Measurements from ENCODE around the gene ZNF619.

The ZNF619 gene

DNA sequence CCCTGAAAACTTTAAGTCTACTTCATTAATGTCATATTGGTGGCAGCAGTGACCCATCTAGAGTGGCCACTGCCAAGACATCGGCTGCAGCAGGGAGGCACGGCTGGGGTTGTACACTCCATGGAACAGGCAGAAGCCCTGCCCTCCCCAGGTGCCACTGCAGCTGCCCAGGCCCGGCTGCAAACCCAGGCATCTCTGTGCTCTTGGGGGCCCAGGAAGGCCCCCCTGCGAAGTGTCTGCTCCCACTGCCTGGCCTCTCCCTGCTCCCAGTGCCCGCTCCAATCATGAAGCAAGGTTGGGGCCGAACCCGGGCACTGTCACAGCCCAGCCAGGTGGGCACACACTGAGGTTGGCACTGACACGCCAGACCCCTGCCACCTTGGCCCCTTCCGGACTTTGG is 31.9 kb upstream of the ZNF619 start:
- H3K9me3 ChIP-seq (ENCODE audit: insufficient read depth, low read length) = no peaks in the 10 kb centered on the region
- no peaks in the 10 kb centered on the region for H3K36me3 ChIP-seq (ENCODE audit: low read length)
- H3K4me3 ChIP-seq (ENCODE audit: insufficient read depth, low read length, poor library complexity, severe bottlenecking) = no peak overlapping the region
- no peak overlapping the region for H3K4me2 ChIP-seq (ENCODE audit: low read depth, low read length, poor library complexity, severe bottlenecking)
- no peaks in the 10 kb centered on the region for H3F3A ChIP-seq (ENCODE audit: insufficient read depth)
- no peaks in the 10 kb centered on the region for H3K27me3 ChIP-seq (ENCODE audit: low read length)
- H4K20me1 ChIP-seq (ENCODE audit: low read depth, low read length) = no peaks in the 10 kb centered on the region
- H3K79me2 ChIP-seq (ENCODE audit: insufficient read depth, low read length) = no peaks in the 10 kb centered on the region
- no peak overlapping the region for H2AFZ ChIP-seq (ENCODE audit: low read depth, low read length, severe bottlenecking)
- no peaks in the 10 kb centered on the region for H3K9me2 ChIP-seq (replicated peaks; ENCODE audit: insufficient read depth, low read length)
- no peak overlapping the region for H3K27ac ChIP-seq (ENCODE audit: low read depth, low read length)
- TF ChIP-seq, protein P1, sequence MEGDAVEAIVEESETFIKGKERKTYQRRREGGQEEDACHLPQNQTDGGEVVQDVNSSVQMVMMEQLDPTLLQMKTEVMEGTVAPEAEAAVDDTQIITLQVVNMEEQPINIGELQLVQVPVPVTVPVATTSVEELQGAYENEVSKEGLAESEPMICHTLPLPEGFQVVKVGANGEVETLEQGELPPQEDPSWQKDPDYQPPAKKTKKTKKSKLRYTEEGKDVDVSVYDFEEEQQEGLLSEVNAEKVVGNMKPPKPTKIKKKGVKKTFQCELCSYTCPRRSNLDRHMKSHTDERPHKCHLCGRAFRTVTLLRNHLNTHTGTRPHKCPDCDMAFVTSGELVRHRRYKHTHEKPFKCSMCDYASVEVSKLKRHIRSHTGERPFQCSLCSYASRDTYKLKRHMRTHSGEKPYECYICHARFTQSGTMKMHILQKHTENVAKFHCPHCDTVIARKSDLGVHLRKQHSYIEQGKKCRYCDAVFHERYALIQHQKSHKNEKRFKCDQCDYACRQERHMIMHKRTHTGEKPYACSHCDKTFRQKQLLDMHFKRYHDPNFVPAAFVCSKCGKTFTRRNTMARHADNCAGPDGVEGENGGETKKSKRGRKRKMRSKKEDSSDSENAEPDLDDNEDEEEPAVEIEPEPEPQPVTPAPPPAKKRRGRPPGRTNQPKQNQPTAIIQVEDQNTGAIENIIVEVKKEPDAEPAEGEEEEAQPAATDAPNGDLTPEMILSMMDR (IDR thresholded peaks at IDR 0.05; ENCODE audit: insufficient read depth, low read length, poor library complexity, severe bottlenecking) = no peak
- TF ChIP-seq EZH2phosphoT487 (conservative IDR thresholded peaks at IDR 0.05; ENCODE audit: low read length) = no peak
- no peak overlapping the region for H3K9ac ChIP-seq (ENCODE audit: low read length)

DNA sequence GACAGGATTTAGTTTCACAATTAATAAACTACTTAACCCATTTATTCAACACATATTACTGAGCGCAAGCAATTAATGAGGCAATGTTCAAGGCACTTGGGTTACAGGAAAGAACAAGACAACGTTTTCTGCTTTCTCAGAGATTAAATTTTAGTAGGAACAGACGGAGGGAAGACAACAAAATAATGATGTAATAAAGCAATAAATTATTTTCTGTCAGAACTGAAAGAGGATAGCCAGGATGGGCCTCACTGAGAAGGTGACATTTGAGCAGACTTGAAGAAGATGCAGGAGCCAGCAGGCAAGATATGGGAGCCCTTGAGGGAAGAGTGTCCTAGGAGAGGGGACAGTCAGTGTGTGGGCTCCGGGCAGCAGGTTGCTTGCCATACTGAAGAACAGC is 31.0 kb upstream of the ZNF619 start:
- Histone ChIP-seq H3F3A (ENCODE audit: insufficient read depth) (no peaks in the 10 kb centered on the region), H3K27me3 (ENCODE audit: low read length) (no peaks in the 10 kb centered on the region), H3K79me2 (ENCODE audit: insufficient read depth, low read length) (no peaks in the 10 kb centered on the region), H3K9ac (ENCODE audit: low read length) (no peak overlapping the region), H3K36me3 (ENCODE audit: low read length) (no peaks in the 10 kb centered on the region), H3K9me3 (ENCODE audit: insufficient read depth, low read length) (no peaks in the 10 kb centered on the region), H4K20me1 (ENCODE audit: low read depth, low read length) (no peaks in the 10 kb centered on the region), H3K9me2 (replicated peaks; ENCODE audit: insufficient read depth, low read length) (no peaks in the 10 kb centered on the region), H3K27ac (ENCODE audit: low read depth, low read length) (no peak overlapping the region), H3K4me2 (ENCODE audit: low read depth, low read length, poor library complexity, severe bottlenecking) (no peak overlapping the region), H3K4me3 (ENCODE audit: insufficient read depth, low read length, poor library complexity, severe bottlenecking) (no peak overlapping the region), H2AFZ (ENCODE audit: low read depth, low read length, severe bottlenecking) (no peak overlapping the region)
- no peak for TF ChIP-seq EZH2phosphoT487 (conservative IDR thresholded peaks at IDR 0.05; ENCODE audit: low read length)

DNA sequence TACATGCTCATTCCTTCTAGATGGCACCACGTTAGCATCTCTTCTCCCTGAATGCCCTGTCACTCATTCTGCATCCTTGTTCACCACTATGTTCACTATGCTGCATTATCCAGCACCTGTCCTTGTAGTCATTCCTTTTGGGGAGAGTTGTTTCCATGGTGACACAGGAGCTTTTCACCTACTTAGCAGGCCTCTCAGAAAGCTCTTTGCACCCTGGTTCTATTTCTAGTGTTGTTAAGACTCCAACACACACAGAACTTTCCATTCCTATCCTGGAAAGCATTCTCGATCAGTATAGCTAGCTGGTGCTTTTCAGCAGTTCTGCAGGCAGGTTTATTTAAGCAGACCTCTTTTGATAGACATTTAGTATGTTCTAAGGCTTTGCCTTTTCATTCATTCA is 26.5 kb upstream of the ZNF619 start:
- no peaks in the 10 kb centered on the region for H3K79me2 ChIP-seq (ENCODE audit: insufficient read depth, low read length)
- TF ChIP-seq, protein P1 (IDR thresholded peaks at IDR 0.05; ENCODE audit: insufficient read depth, low read length, poor library complexity, severe bottlenecking) = no peak
- TF ChIP-seq EZH2phosphoT487 (conservative IDR thresholded peaks at IDR 0.05; ENCODE audit: low read length) = no peak

DNA sequence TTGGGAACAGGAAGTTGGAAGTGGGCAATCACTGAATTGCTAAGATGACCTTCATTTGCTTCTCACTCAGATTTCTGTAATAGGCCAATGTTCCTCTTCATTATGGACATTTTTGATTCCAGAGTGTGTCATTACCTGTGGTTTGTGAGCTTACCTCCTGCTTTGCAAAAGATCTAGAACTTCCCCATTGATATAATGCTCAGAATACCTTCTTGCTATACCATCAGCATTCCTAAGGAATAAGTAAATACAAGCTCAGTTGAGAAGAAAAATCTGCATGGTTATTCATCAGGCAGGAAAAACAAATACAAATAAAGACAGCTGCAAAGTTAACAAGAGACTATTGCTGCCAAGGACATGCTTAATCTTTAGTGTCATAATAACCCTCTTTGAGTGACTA is 25.4 kb upstream of the ZNF619 start:
- TF ChIP-seq EZH2phosphoT487 (conservative IDR thresholded peaks at IDR 0.05; ENCODE audit: low read length) = no peak
- TF ChIP-seq, protein P1 (IDR thresholded peaks at IDR 0.05; ENCODE audit: insufficient read depth, low read length, poor library complexity, severe bottlenecking) = no peak
- Histone ChIP-seq H4K20me1 (ENCODE audit: low read depth, low read length) (no peaks in the 10 kb centered on the region), H2AFZ (ENCODE audit: low read depth, low read length, severe bottlenecking) (no peak overlapping the region), H3K4me2 (ENCODE audit: low read depth, low read length, poor library complexity, severe bottlenecking) (no peak overlapping the region), H3K9me2 (replicated peaks; ENCODE audit: insufficient read depth, low read length) (no peaks in the 10 kb centered on the region), H3K36me3 (ENCODE audit: low read length) (no peaks in the 10 kb centered on the region), H3F3A (ENCODE audit: insufficient read depth) (no peaks in the 10 kb centered on the region), H3K4me3 (ENCODE audit: insufficient read depth, low read length, poor library complexity, severe bottlenecking) (no peak overlapping the region), H3K9me3 (ENCODE audit: insufficient read depth, low read length) (no peaks in the 10 kb centered on the region), H3K27me3 (ENCODE audit: low read length) (no peaks in the 10 kb centered on the region), H3K27ac (ENCODE audit: low read depth, low read length) (no peak overlapping the region), H3K79me2 (ENCODE audit: insufficient read depth, low read length) (no peaks in the 10 kb centered on the region), H3K9ac (ENCODE audit: low read length) (no peak overlapping the region)

More for the DNA sequence above, 26.5 kb upstream of the ZNF619 start:
- Histone ChIP-seq H4K20me1 (ENCODE audit: low read depth, low read length) (no peaks in the 10 kb centered on the region), H3K27ac (ENCODE audit: low read depth, low read length) (no peak overlapping the region), H3K36me3 (ENCODE audit: low read length) (no peaks in the 10 kb centered on the region), H3K9ac (ENCODE audit: low read length) (no peak overlapping the region), H2AFZ (ENCODE audit: low read depth, low read length, severe bottlenecking) (no peak overlapping the region), H3K4me3 (ENCODE audit: insufficient read depth, low read length, poor library complexity, severe bottlenecking) (no peak overlapping the region), H3K9me2 (replicated peaks; ENCODE audit: insufficient read depth, low read length) (no peaks in the 10 kb centered on the region), H3K27me3 (ENCODE audit: low read length) (no peaks in the 10 kb centered on the region), H3K9me3 (ENCODE audit: insufficient read depth, low read length) (no peaks in the 10 kb centered on the region), H3F3A (ENCODE audit: insufficient read depth) (no peaks in the 10 kb centered on the region), H3K4me2 (ENCODE audit: low read depth, low read length, poor library complexity, severe bottlenecking) (no peak overlapping the region)

Measured in SU-DHL-6 (cell line).